ENCODE data around the gene GRIP2.

Gene GRIP2

GRCh38 chr3:14539742-14540491, at the start of gene GRIP2:
Gene GRIP2, minus strand, starts transcription at chr3:14540342. Its CDS starts 34 bp downstream, at chr3:14540308.
- no peak for DNase-seq (ENCODE audit: low spot score)

GRCh38 chr3:14588425-14589112, 48.4 kb upstream of the GRIP2 start:
- no peak for DNase-seq (ENCODE audit: low spot score)

- peak; percentile 12 for DNase-seq (ENCODE audit: low spot score)
Observed at GRCh38 chr3:14587740-14588360, 47.7 kb upstream of the GRIP2 start.

GRCh38 chr3:14586611-14587010, 46.5 kb upstream of the GRIP2 start:
- no peak for DNase-seq (ENCODE audit: low spot score)

GRCh38 chr3:14583548-14584091, 43.5 kb upstream of the GRIP2 start:
- DNase-seq (ENCODE audit: low spot score): no peak

GRCh38 chr3:14582045-14582410, 41.9 kb upstream of the GRIP2 start:
- DNase-seq (ENCODE audit: low spot score): no peak

GRCh38 chr3:14581334-14582044, 41.3 kb upstream of the GRIP2 start:
- DNase-seq (ENCODE audit: low spot score): no peak

GRCh38 chr3:14577897-14578296, 37.8 kb upstream of the GRIP2 start:
- no peak for DNase-seq (ENCODE audit: low spot score)

GRCh38 chr3:14576163-14576562, 36.0 kb upstream of the GRIP2 start:
- no peak for DNase-seq (ENCODE audit: low spot score)

GRCh38 chr3:14574183-14574582, 34.0 kb upstream of the GRIP2 start:
- DNase-seq (ENCODE audit: low spot score): no peak

- no peak for DNase-seq (ENCODE audit: low spot score)
Observed at GRCh38 chr3:14573706-14574105, 33.6 kb upstream of the GRIP2 start.

- no peak for DNase-seq (ENCODE audit: low spot score)
Observed at GRCh38 chr3:14570864-14571263, 30.7 kb upstream of the GRIP2 start.

- no peak for DNase-seq (ENCODE audit: low spot score)
Observed at GRCh38 chr3:14570089-14570488, 29.9 kb upstream of the GRIP2 start.

GRCh38 chr3:14569474-14570000, 29.4 kb upstream of the GRIP2 start:
- DNase-seq (ENCODE audit: low spot score): no peak

GRCh38 chr3:14568269-14568668, 28.1 kb upstream of the GRIP2 start:
- DNase-seq (ENCODE audit: low spot score): no peak

- no peak for DNase-seq (ENCODE audit: low spot score)
Observed at GRCh38 chr3:14566812-14567211, 26.7 kb upstream of the GRIP2 start.

- DNase-seq (ENCODE audit: low spot score): no peak
Observed at GRCh38 chr3:14565868-14566588, 25.9 kb upstream of the GRIP2 start.

- peak; percentile 36 for DNase-seq (ENCODE audit: low spot score)
Observed at GRCh38 chr3:14564741-14565140, 24.6 kb upstream of the GRIP2 start.

- DNase-seq (ENCODE audit: low spot score): no peak
Observed at GRCh38 chr3:14563946-14564539, 23.9 kb upstream of the GRIP2 start.

GRCh38 chr3:14562121-14562890, 22.2 kb upstream of the GRIP2 start:
- DNase-seq (ENCODE audit: low spot score): no peak
